Fibroblast of peridontal ligament (primary cell): ENCODE measurements around the gene LRRFIP1.
"Not testable (repeated sequence)": the region's sequence is repeated elsewhere in the genome, so short reads cannot be mapped to it uniquely, and the experiment has no call there.

ENCODE experiments used
- DNase-seq: peaks from one replicate; pipeline ENCODE4 v3.0.0-alpha.2; 2010; ENCODE audit errors: extremely low read depth

Gene LRRFIP1

DNA sequence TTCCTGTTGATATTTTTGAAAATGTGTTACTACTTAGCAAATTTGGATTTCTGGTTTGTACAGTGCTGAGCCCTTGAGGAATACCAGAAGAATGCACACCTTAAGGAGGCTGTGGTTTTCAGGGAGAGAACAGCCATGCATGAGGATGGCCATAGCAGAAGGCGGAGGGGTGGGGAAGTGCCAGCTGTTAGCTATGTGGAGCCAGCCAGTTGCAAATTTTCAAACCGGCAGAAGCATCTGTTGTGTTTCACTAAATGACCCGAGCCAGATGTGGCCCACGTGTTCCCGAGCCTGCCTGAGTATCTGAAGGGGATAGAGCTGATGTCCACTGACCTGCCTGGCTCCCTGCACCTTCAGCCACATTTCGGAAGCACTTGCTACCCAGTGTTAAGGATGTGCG, 154.8 kb downstream of the LRRFIP1 start:
- no peak for DNase-seq

- DNase-seq, result not testable (repeated sequence)
Measured at GRCh38 chr2:237783678-237784077, 156.3 kb downstream of the LRRFIP1 start.

GRCh38 chr2:237786936-237787335, 159.5 kb downstream of the LRRFIP1 start:
- DNase-seq, result no peak

- DNase-seq, result peak; percentile 63
Measured at GRCh38 chr2:237790353-237790752, 163.0 kb downstream of the LRRFIP1 start.

DNA sequence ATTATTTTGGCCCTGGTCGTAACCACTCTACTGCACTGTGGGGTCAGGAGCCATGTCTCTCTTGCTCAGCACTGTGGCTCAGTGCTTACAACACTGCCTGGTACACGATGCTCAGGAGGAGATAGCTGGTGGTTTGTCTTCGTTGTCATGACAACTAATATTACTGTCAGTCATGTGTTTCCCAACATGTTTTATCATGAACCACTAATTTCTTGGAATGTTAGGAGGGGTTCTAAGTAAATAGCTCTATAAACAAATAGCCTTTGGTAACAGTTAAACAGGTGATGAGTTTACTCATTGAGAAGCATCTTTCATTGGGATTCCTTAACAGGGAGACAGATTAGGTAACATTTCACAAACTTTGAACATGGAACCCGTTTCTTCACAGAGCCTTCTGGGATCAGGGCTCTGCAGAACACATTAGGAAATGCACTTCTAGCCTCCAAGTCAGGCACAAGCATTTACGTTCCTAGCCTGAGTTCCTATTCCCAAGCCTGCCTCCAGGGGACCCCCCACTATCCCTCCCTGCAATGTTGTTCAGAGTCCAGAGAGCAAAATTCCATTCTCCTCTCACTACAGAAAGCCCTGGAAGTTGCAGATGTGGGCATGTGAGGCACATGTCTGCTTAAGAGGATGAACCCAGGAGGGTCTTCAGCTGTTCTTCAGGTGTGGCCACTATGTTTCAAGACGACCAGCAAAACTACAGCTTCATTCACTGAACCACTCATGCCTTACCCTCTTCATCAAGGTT, 164.8 kb downstream of the LRRFIP1 start:
- DNase-seq, result no peak

DNA sequence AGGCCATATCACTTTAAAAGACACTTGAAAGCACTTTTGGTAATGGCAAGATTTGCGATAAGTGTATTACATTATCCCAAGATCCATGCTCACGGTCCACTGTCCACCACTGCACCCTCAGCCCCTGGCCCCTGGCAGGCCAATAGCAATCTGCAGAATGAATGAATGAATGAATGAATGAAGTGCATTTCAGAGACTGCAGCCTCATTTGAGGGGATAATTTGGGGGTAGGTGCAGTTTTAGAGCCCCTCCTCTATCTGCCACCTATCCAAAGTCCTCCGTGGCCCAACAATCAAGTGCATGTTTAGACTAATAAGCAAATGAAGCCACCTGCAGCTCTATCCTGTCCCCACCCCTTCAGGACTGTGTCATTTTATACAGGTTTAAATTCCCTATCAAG, 169.9 kb downstream of the LRRFIP1 start:
- no peak for DNase-seq

DNA sequence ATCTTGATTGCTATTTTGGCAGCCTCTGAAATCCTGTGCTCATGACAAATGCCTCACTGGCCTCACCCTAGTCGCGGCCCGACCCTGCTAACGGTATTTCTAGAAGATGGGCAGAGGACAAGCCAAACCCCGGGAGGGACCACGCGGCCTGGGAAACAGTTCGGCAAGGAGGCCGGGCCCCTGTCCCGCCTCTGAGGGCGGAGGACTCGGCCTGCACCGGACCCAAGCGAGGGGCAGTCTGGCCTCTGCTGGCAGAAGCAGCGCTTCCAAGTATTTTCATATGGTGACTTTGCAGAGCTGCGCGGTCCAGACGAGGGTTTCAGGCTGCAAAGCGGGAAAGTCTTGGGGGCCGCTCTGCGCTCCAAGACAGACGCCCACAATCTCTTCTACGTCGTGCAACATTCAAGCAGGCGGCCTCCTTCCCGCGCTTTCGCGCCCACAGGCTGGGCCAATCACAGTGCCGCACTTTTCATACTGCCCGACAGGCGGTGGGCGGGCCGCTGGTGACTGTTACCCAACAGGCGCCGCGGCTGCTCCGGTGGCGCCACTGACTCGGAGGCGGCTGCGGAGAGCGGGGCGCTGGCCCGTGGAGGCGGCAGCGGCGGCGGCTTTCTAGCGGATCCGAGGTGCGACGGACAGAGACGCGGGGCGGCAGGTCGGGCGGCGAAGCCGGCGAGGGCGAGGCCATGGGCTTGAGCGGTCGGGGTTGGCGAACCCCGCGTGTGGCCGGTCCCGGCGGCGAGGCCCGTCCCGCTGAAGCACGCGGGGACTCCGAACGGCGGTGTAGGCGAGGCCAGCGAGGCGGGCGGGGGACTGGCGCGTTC, 171.1 kb downstream of the LRRFIP1 start, which contains the start of gene RBM44:
RBM44 (plus strand) TSS at position 544 of the 824 bp plus-strand sequence. CDS start 14,831 bp downstream, outside the sequence.
- DNase-seq, result no peak

DNA sequence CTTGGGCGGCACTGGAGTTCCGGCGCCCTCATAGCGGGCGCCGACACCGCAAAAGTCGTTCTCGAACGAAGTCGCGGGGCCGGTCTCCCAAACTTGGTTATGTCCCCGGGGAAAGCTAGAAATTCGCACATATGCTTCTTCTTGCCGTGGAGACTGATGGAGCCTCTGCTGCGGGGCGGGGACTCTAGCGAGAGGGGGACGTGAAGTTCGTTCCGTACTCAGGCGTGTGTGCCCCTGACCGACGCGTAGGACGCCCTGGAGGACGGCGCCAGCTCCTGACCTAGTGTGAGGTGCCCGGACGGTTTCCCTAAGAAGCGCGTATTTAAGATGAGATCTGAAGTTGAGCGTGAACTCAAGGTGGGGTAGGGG, 171.7 kb downstream of the LRRFIP1 start:
- DNase-seq, result no peak

GRCh38 chr2:237801466-237801865, 174.1 kb downstream of the LRRFIP1 start:
- DNase-seq, result no peak

- DNase-seq, result peak; percentile 34
Measured at GRCh38 chr2:237806334-237806733, 178.9 kb downstream of the LRRFIP1 start.

DNA sequence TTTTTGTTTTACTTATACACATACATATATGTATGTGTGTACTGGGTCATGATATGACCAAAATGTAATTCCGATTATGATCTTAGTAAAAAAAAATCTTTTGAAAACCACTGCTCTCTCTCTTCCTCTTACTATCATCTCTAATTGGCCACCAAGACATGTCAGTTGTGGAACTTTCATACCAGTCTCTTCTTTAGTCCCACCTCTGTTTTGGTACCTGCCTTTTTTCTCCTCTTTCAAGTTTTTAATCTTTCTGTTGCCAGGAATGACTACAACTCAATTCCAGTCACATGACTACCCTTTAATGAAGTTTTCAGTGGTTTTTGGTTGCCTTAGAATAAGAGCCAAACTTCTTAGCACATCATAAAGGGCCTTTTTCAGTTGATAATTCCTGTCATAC, 188.2 kb downstream of the LRRFIP1 start:
- DNase-seq, result no peak

GRCh38 chr2:237816531-237816930, 189.1 kb downstream of the LRRFIP1 start:
- DNase-seq, result no peak

- peak; percentile 79 for DNase-seq
Measured at GRCh38 chr2:237818066-237818473, 190.7 kb downstream of the LRRFIP1 start.

GRCh38 chr2:237819231-237819630, 191.8 kb downstream of the LRRFIP1 start:
- peak; percentile 15 for DNase-seq

DNA sequence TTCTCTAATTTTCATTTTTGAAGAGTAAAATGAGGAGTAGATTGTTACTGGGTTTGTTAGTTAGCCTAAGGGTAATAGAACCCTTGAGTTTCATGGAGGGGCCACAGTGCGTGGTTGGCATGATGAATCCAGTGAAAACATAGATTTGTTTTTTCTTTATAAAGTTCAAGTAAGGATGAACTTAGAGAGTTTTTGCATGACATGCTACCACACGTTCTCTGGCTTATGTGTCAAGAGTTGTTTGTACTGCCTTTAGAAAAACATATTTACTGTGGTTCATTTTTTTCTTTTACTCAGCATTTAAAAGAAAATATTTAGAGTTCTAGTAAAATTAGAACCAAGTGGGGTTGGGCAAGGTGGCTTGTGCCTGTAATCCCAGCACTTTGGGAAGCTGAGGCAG, 193.0 kb downstream of the LRRFIP1 start:
- no peak for DNase-seq

DNA sequence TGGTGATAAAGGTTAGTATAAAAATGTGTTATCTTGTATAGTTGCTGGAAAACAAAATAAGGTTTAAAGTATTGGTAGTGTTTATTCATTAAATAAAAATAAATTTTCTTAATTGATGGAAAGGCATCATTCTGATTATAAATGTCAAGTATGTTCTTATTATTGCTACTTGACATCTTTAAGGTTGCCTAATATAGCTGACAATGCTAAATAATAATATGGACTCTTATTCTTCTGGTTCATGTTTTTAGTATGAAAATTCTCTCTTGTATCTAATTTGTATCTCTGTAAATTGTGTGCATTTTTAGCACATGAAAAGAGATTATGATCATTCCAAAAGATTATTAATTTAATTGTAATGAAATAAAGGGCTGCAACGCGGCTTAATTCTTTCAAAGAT, 196.2 kb downstream of the LRRFIP1 start:
- no peak for DNase-seq

DNA sequence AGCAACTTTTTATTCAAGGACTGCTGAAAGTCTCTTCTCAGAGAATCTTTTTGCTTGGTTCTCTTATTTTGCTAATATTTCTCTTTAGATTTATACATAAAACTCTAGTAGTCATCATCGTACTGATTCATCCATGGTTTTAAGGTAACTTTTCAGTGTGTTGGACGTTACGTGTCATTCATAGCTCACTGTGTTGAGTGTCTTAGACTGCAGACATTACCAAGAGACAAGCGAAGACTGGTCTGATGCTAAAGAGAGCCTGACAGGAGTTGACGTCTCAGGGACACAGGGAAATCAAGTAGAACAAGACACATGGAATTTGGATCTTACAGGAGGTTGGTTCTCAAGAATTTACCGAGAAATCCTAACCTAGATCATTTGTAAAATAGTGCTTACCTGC, 196.7 kb downstream of the LRRFIP1 start:
- no peak for DNase-seq

DNA sequence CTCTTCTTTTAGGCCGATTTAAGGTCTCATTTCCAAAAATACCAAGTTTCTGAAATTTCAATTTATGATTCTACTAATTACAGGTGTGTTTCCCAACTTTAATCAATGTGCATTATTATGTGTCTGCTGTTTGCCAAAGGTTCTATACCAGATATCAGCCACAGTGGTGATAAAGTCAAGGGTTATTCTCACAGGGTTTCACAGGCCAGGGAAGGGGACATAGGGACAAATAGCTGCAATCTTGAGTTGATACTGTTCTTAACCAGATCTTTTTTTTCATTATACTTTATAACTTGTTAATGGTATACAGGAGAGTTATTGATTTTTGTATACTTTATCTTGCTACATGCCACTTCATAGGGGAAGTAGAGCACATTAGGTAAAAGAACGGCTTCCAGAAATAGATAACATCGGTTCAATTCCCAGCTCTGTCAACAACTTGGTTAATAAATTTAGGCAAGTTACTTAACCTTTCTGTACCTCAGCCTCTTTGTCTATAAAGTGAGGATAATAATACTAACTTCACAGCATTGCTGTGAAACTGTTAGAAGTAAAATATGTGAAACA, 200.1 kb downstream of the LRRFIP1 start:
- no peak for DNase-seq
